Measurements from ENCODE around the gene NUDT16L1. TPM values are rescaled to one million over a fixed set of nuclear protein-coding genes. Genes with fewer than 3 reads are reported as not detected.
"Not testable (repeated sequence)": the region's sequence is repeated elsewhere in the genome, so short reads cannot be mapped to it uniquely, and the experiment has no call there.

Gene NUDT16L1
- total and polyA plus RNA-seq, 9 of the 15 experiments (the other 6 are each of a cell fraction or from before 2014, with no cell fraction given), result 1.4 to 37.6 (median 13.7) TPM

GRCh38 chr16:4650443-4651074 lies 42.8 kb upstream of the NUDT16L1 start (continued):
- TF ChIP-seq, protein P1, sequence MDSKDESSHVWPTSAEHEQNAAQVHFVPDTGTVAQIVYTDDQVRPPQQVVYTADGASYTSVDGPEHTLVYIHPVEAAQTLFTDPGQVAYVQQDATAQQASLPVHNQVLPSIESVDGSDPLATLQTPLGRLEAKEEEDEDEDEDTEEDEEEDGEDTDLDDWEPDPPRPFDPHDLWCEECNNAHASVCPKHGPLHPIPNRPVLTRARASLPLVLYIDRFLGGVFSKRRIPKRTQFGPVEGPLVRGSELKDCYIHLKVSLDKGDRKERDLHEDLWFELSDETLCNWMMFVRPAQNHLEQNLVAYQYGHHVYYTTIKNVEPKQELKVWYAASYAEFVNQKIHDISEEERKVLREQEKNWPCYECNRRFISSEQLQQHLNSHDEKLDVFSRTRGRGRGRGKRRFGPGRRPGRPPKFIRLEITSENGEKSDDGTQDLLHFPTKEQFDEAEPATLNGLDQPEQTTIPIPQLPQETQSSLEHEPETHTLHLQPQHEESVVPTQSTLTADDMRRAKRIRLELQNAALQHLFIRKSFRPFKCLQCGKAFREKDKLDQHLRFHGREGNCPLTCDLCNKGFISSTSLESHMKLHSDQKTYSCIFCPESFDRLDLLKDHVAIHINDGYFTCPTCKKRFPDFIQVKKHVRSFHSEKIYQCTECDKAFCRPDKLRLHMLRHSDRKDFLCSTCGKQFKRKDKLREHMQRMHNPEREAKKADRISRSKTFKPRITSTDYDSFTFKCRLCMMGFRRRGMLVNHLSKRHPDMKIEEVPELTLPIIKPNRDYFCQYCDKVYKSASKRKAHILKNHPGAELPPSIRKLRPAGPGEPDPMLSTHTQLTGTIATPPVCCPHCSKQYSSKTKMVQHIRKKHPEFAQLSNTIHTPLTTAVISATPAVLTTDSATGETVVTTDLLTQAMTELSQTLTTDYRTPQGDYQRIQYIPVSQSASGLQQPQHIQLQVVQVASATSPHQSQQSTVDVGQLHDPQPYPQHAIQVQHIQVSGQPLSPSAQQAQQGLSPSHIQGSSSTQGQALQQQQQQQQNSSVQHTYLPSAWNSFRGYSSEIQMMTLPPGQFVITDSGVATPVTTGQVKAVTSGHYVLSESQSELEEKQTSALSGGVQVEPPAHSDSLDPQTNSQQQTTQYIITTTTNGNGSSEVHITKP (IDR thresholded peaks at IDR 0.05; ENCODE audit: partially characterized antibody), result peak; percentile 27
- TF ChIP-seq, protein P2, sequence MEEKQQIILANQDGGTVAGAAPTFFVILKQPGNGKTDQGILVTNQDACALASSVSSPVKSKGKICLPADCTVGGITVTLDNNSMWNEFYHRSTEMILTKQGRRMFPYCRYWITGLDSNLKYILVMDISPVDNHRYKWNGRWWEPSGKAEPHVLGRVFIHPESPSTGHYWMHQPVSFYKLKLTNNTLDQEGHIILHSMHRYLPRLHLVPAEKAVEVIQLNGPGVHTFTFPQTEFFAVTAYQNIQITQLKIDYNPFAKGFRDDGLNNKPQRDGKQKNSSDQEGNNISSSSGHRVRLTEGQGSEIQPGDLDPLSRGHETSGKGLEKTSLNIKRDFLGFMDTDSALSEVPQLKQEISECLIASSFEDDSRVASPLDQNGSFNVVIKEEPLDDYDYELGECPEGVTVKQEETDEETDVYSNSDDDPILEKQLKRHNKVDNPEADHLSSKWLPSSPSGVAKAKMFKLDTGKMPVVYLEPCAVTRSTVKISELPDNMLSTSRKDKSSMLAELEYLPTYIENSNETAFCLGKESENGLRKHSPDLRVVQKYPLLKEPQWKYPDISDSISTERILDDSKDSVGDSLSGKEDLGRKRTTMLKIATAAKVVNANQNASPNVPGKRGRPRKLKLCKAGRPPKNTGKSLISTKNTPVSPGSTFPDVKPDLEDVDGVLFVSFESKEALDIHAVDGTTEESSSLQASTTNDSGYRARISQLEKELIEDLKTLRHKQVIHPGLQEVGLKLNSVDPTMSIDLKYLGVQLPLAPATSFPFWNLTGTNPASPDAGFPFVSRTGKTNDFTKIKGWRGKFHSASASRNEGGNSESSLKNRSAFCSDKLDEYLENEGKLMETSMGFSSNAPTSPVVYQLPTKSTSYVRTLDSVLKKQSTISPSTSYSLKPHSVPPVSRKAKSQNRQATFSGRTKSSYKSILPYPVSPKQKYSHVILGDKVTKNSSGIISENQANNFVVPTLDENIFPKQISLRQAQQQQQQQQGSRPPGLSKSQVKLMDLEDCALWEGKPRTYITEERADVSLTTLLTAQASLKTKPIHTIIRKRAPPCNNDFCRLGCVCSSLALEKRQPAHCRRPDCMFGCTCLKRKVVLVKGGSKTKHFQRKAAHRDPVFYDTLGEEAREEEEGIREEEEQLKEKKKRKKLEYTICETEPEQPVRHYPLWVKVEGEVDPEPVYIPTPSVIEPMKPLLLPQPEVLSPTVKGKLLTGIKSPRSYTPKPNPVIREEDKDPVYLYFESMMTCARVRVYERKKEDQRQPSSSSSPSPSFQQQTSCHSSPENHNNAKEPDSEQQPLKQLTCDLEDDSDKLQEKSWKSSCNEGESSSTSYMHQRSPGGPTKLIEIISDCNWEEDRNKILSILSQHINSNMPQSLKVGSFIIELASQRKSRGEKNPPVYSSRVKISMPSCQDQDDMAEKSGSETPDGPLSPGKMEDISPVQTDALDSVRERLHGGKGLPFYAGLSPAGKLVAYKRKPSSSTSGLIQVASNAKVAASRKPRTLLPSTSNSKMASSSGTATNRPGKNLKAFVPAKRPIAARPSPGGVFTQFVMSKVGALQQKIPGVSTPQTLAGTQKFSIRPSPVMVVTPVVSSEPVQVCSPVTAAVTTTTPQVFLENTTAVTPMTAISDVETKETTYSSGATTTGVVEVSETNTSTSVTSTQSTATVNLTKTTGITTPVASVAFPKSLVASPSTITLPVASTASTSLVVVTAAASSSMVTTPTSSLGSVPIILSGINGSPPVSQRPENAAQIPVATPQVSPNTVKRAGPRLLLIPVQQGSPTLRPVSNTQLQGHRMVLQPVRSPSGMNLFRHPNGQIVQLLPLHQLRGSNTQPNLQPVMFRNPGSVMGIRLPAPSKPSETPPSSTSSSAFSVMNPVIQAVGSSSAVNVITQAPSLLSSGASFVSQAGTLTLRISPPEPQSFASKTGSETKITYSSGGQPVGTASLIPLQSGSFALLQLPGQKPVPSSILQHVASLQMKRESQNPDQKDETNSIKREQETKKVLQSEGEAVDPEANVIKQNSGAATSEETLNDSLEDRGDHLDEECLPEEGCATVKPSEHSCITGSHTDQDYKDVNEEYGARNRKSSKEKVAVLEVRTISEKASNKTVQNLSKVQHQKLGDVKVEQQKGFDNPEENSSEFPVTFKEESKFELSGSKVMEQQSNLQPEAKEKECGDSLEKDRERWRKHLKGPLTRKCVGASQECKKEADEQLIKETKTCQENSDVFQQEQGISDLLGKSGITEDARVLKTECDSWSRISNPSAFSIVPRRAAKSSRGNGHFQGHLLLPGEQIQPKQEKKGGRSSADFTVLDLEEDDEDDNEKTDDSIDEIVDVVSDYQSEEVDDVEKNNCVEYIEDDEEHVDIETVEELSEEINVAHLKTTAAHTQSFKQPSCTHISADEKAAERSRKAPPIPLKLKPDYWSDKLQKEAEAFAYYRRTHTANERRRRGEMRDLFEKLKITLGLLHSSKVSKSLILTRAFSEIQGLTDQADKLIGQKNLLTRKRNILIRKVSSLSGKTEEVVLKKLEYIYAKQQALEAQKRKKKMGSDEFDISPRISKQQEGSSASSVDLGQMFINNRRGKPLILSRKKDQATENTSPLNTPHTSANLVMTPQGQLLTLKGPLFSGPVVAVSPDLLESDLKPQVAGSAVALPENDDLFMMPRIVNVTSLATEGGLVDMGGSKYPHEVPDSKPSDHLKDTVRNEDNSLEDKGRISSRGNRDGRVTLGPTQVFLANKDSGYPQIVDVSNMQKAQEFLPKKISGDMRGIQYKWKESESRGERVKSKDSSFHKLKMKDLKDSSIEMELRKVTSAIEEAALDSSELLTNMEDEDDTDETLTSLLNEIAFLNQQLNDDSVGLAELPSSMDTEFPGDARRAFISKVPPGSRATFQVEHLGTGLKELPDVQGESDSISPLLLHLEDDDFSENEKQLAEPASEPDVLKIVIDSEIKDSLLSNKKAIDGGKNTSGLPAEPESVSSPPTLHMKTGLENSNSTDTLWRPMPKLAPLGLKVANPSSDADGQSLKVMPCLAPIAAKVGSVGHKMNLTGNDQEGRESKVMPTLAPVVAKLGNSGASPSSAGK (IDR thresholded peaks at IDR 0.05), result peak; percentile 81
- TF ChIP-seq STAG1 (CRISPR knock-in tag; IDR thresholded peaks at IDR 0.05; ENCODE audit: borderline replicate concordance) (0 out of 2 replicates have a peak, but pooled peaks have one; percentile 12), USF1 (CRISPR knock-in tag; IDR thresholded peaks at IDR 0.05) (peak; percentile 86), MYC (IDR thresholded peaks at IDR 0.05; ENCODE audit: low read depth, low read length) (peak; percentile 91), JUND (IDR thresholded peaks at IDR 0.05; ENCODE audit: borderline replicate concordance, low read depth, low read length) (0 out of 2 replicates have a peak, but pooled peaks have one; percentile 14)
- TF ChIP-seq, protein P3, sequence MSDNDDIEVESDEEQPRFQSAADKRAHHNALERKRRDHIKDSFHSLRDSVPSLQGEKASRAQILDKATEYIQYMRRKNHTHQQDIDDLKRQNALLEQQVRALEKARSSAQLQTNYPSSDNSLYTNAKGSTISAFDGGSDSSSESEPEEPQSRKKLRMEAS (CRISPR knock-in tag; IDR thresholded peaks at IDR 0.05), result peak; percentile 80
- TF ChIP-seq MYC (CRISPR knock-in tag; IDR thresholded peaks at IDR 0.05; ENCODE audit: borderline replicate concordance, low read depth); JUND (tag; IDR thresholded peaks at IDR 0.05; ENCODE audit: borderline replicate concordance, low read depth, low read length): not testable (repeated sequence)
